Kidney (tissue), 14 donors: ENCODE measurements around the gene ERRFI1. TPM values are rescaled to one million over a fixed set of nuclear protein-coding genes. Genes with fewer than 3 reads are reported as not detected.
"Not testable (repeated sequence)": the region's sequence is repeated elsewhere in the genome, so short reads cannot be mapped to it uniquely, and the experiment has no call there.

Experiments
- DNase-seq, 5 donors: peaks; one replicate each; pipeline ENCODE4 v3.0.0-alpha.2; 2013 to 2020
- FAIRE-seq: peaks from 2 replicates; lab custom pipeline; 2012; peaks lifted over from hg19 to GRCh38; lab: Jason Lieb, UNC
- H3K27ac ChIP-seq, 2 donors: one replicate each; pipeline ENCODE4 v1.7.0; 2013; ENCODE audit warnings: low read depth in 2 of 2, low read length in 2 of 2, inconsistent platforms in 1 of 2
- H3K27me3 ChIP-seq: one replicate; pipeline ENCODE4 v1.7.1; 2013; ENCODE audit warnings: low read length, inconsistent platforms; ENCODE audit not compliant: control insufficient read depth, insufficient read depth
- H3K36me3 ChIP-seq, 3 donors: one replicate each; pipeline versions ENCODE4 v1.7.0 to v1.7.1; 2013; ENCODE audit warnings: low read length in 3 of 3, control low read depth in 1 of 3, inconsistent platforms in 1 of 3; ENCODE audit not compliant: insufficient read depth in 3 of 3, control insufficient read depth in 2 of 3
- H3K4me1 ChIP-seq, 3 donors: one replicate each; pipeline versions ENCODE4 v1.7.0 to v1.7.1; 2013; ENCODE audit warnings: low read length in 3 of 3, inconsistent platforms in 1 of 3, low read depth in 1 of 3; ENCODE audit not compliant: control insufficient read depth in 2 of 3, insufficient read depth in 2 of 3
- H3K4me3 ChIP-seq, 3 donors: one replicate each; pipeline versions ENCODE4 v1.7.0 to v1.8.1; 2013; ENCODE audit warnings: low read length in 3 of 3, control low read depth in 1 of 3, inconsistent platforms in 1 of 3
- H3K9ac ChIP-seq, 3 donors: one replicate each; pipeline versions ENCODE4 v1.7.0 to v1.7.1; 2013; ENCODE audit warnings: low read length in 3 of 3, control low read depth in 1 of 3, inconsistent platforms in 1 of 3
- H3K9me3 ChIP-seq, 3 donors: one replicate each; pipeline versions ENCODE4 v1.7.0 to v1.7.1; 2013; ENCODE audit warnings: low read length in 3 of 3, control low read depth in 1 of 3, inconsistent platforms in 1 of 3; ENCODE audit not compliant: control insufficient read depth in 2 of 3, insufficient read depth in 1 of 3
- intact Hi-C: fragments of 100-400 bp; cut with DNase I; formaldehyde crosslinking; loops from one replicate; pipeline ENCODE4 v1.11.1; 2022
- polyA plus RNA-seq: library from polyadenylated mRNA; stranded (reverse); fragments of 350-450 nt; fragmentation: Illumina TruSeq; extraction: RNeasy Lipid Tissue Mini Kit (QIAGEN cat#74804); gene quantifications from one replicate; pipeline ENCODE4 v1.2.3, GENCODE V29; 2014; ENCODE audit warnings: low read depth, low replicate concordance; ENCODE audit not compliant: insufficient read depth
- total RNA-seq: library from RNA; stranded (reverse); fragmentation: NEBNext Ultra II Directional; extraction: Animal tissue kit (Norgen Biotek cat#: 25700); gene quantifications from one replicate; pipeline ENCODE4 v1.2.1, GENCODE V29; 2021
- TF ChIP-seq, protein P1 (sequence below): IDR thresholded peaks from 3 replicates; pipeline ENCODE4 v1.5.1; 2012; ENCODE audit warnings: mild to moderate bottlenecking, moderate library complexity, borderline replicate concordance; ENCODE audit not compliant: insufficient read depth; ENCODE audit errors: extremely low read depth
- donor health status: control.
- donor health status: control.
- donor health status: control.
- donor health status: control.
- donor health status: control.
- donor health status: DM: yes; HTN: yes; CAD: no.
- donor health status: Normal renal cell carcinoma (clear cell type).

Gene ERRFI1
- total and polyA plus RNA-seq, 2 donors from 2014 or later, result 25.0 to 71.3 TPM

GRCh38 chr1:8061210-8061609, 35.1 kb upstream of the ERRFI1 start:
- Histone ChIP-seq H3K27me3 (no peaks in the 10 kb centered on the region), H3K4me1 (no peaks in the 10 kb centered on the region), H3K9ac (no peak overlapping the region), H3K9me3 (no peaks in the 10 kb centered on the region), H3K4me3 (no peak overlapping the region), H3K27ac (no peak overlapping the region), H3K36me3 (no peaks in the 10 kb centered on the region)
- intact Hi-C loops, result no loop called here
- peak in 1 of 5 donors; percentile 43 for DNase-seq
- FAIRE-seq, result no peak
- TF ChIP-seq, protein P1, sequence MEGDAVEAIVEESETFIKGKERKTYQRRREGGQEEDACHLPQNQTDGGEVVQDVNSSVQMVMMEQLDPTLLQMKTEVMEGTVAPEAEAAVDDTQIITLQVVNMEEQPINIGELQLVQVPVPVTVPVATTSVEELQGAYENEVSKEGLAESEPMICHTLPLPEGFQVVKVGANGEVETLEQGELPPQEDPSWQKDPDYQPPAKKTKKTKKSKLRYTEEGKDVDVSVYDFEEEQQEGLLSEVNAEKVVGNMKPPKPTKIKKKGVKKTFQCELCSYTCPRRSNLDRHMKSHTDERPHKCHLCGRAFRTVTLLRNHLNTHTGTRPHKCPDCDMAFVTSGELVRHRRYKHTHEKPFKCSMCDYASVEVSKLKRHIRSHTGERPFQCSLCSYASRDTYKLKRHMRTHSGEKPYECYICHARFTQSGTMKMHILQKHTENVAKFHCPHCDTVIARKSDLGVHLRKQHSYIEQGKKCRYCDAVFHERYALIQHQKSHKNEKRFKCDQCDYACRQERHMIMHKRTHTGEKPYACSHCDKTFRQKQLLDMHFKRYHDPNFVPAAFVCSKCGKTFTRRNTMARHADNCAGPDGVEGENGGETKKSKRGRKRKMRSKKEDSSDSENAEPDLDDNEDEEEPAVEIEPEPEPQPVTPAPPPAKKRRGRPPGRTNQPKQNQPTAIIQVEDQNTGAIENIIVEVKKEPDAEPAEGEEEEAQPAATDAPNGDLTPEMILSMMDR, result no peak

GRCh38 chr1:8059161-8059622, 33.1 kb upstream of the ERRFI1 start:
- Histone ChIP-seq H3K27ac (no peak overlapping the region), H3K4me1 (no peaks in the 10 kb centered on the region), H3K36me3 (no peaks in the 10 kb centered on the region), H3K9me3 (no peaks in the 10 kb centered on the region), H3K4me3 (no peak overlapping the region), H3K27me3 (no peaks in the 10 kb centered on the region), H3K9ac (no peak overlapping the region)
- FAIRE-seq, result no peak
- TF ChIP-seq, protein P1, result no peak
- no peak for DNase-seq
- intact Hi-C loops, result no loop called here

DNA sequence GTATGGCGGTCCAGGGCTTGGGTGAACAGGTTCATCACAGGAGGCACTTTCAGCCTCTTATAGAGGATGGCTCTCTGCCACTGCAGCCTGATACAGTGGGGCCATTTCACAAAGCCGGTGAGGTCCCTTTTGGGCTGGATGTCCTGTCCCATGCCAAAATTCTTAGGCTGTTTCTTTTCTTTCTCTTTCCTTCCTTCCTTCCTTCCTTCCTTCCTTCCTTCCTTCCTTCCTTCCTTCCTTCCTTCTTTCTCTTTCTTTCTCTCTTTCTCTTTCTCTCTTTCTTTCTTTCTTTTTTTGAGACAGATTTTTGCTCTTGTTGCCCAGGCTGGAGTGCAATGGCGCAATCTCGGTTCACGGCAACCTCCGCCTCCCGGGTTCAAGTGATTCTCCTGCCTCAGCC, 31.7 kb upstream of the ERRFI1 start:
- H3K4me1 ChIP-seq, FAIRE-seq, intact Hi-C loops, H3K36me3 ChIP-seq, H3K27me3 ChIP-seq, DNase-seq, H3K27ac ChIP-seq, H3K9me3 ChIP-seq, H3K4me3 ChIP-seq, H3K9ac ChIP-seq: not testable (repeated sequence)

GRCh38 chr1:8055973-8056372, 29.9 kb upstream of the ERRFI1 start:
- FAIRE-seq (no peak), DNase-seq (no peak)
- TF ChIP-seq, protein P1, result no peak
- no peak overlapping the region for H3K9ac ChIP-seq
- no peaks in the 10 kb centered on the region for H3K27me3 ChIP-seq
- intact Hi-C loops, result no loop called here
- no peaks in the 10 kb centered on the region for H3K9me3 ChIP-seq
- H3K36me3 ChIP-seq, result no peaks in the 10 kb centered on the region
- no peaks in the 10 kb centered on the region for H3K4me1 ChIP-seq
- H3K27ac ChIP-seq, result no peak overlapping the region
- H3K4me3 ChIP-seq, result no peak overlapping the region
